GM19463 (cell line): Measurements from ENCODE around the gene CHMP6.
A peak's percentile ranks its signal among the peaks of the same experiment; 100 is the strongest.
"Not testable (repeated sequence)": the region's sequence is repeated elsewhere in the genome, so short reads cannot be mapped to it uniquely, and the experiment has no call there.

ENCODE experiments used
- ATAC-seq: cut with Tn5 transposase; IDR thresholded peaks from one replicate; pipeline ENCODE4 v1.9.1; 2021; ENCODE audit warnings: mild to moderate bottlenecking, moderate library complexity; ENCODE audit not compliant: unreplicated experiment

Gene CHMP6

GRCh38 chr17:81029859-81030258, 38.2 kb downstream of the CHMP6 start:
- ATAC-seq = no peak

- ATAC-seq = not testable (repeated sequence)
Observed at GRCh38 chr17:81030312-81030711, 38.7 kb downstream of the CHMP6 start.

- ATAC-seq = no peak
Observed at GRCh38 chr17:81030741-81031565, 39.3 kb downstream of the CHMP6 start.

GRCh38 chr17:81031566-81032550, 40.2 kb downstream of the CHMP6 start:
- no peak for ATAC-seq

GRCh38 chr17:81032641-81033480, 41.2 kb downstream of the CHMP6 start:
- no peak for ATAC-seq

GRCh38 chr17:81033535-81034167, 42.0 kb downstream of the CHMP6 start:
- ATAC-seq = no peak

GRCh38 chr17:81034168-81034777, 42.6 kb downstream of the CHMP6 start:
- ATAC-seq = peak; percentile 8

GRCh38 chr17:81034779-81035520, 43.3 kb downstream of the CHMP6 start, which contains the start of gene BAIAP2:
Gene BAIAP2, plus strand, starts transcription at chr17:81035151. Its CDS starts 104 bp downstream, at chr17:81035255.
- ATAC-seq = peak; percentile 77

GRCh38 chr17:81035521-81036196, 44.0 kb downstream of the CHMP6 start:
- ATAC-seq = no peak

- no peak for ATAC-seq
Observed at GRCh38 chr17:81036197-81036941, 44.7 kb downstream of the CHMP6 start.

- ATAC-seq = no peak
Observed at GRCh38 chr17:81037026-81037797, 45.6 kb downstream of the CHMP6 start.

- ATAC-seq = no peak
Observed at GRCh38 chr17:81037798-81038733, 46.4 kb downstream of the CHMP6 start.

- ATAC-seq = no peak
Observed at GRCh38 chr17:81039096-81039495, 47.5 kb downstream of the CHMP6 start.

GRCh38 chr17:81039854-81040758, 48.5 kb downstream of the CHMP6 start:
- no peak for ATAC-seq

- ATAC-seq = no peak
Observed at GRCh38 chr17:81040791-81041337, 49.2 kb downstream of the CHMP6 start.
